ENCODE measurements around the gene APOL1. TPM values are rescaled to one million over a fixed set of nuclear protein-coding genes. Genes with fewer than 3 reads are reported as not detected.

The APOL1 gene
- polyA plus RNA-seq, 2 of the 4 experiments (the other 2 are of a cell fraction): 2.0 to 6.5 TPM

DNA sequence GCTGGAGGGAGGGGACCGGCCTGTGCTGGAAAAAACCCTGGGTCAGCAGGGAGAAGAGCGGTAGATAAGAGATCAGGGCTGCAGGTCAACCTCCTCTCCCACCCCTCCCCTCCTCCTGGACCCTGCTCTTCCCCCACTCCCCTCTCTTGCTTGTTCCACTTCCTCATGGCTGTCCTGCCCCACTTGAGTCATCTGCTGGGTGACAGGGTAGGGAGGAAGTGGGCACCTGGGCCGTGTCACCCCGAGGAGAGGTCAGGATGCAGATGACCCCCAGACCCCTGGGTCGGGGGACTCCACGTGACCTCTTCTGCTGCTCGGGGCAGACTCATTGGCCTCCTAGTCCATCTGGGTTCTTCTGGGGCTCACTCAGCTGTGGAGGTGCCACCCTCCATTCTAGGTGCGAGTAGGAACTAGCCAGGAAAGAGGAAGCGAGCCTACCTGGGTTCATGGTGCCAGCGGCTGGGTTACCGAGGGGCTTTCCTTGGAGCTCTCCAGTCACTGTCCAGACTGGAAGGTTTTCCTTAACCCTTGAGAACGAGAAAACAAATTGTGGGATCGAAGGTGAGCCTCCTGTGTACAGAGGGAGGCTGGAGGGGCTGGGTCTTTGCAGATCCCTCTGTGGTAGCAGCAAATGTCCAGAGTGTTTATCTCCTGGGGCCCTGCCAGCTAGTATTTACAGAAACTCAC lies 20.1 kb upstream of the APOL1 start:
- Histone ChIP-seq H3K9me3 (no peaks in the 10 kb centered on the region), H3K4me1 (peaks cover 5% of the 10 kb centered on the region), H3K4me2 (no peak overlapping the region), H3K27ac (no peak overlapping the region), H3K4me3 (no peak overlapping the region)
- 90% methylated on average over 7 of the region's 13 CpGs for WGBS (ENCODE audit: missing lambda C conversion rate)
- ChIA-PET POLR2A (no interaction called here), CTCF (interaction anchor here (0.9 to 1.2 kb wide), 2 partner anchors 11 to 12 kb away, joined by 3 read pairs; no protein-coding TSS in a partner anchor)
- DNase-seq (ENCODE audit: low read depth in 1 of 2, low spot score in 1 of 2): no peak
- ATAC-seq: no peak
- TF ChIP-seq GATA3 (IDR thresholded peaks at IDR 0.05; ENCODE audit: borderline replicate concordance) (no peak), ELK1 (IDR thresholded peaks at IDR 0.05; ENCODE audit: low read depth, low read length) (no peak), TFCP2L1 (CRISPR knock-in tag; IDR thresholded peaks at IDR 0.05) (no peak), RFX5 (IDR thresholded peaks at IDR 0.05) (no peak), ZSCAN20 (CRISPR knock-in tag; IDR thresholded peaks at IDR 0.05) (no peak), BCL3 (IDR thresholded peaks at IDR 0.05) (no peak), NPAS2 (CRISPR knock-in tag; IDR thresholded peaks at IDR 0.05; ENCODE audit: borderline replicate concordance) (no peak), TP53 (CRISPR knock-in tag; IDR thresholded peaks at IDR 0.05) (no peak)
- TF ChIP-seq, protein P1, sequence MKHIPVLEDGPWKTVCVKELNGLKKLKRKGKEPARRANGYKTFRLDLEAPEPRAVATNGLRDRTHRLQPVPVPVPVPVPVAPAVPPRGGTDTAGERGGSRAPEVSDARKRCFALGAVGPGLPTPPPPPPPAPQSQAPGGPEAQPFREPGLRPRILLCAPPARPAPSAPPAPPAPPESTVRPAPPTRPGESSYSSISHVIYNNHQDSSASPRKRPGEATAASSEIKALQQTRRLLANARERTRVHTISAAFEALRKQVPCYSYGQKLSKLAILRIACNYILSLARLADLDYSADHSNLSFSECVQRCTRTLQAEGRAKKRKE (CRISPR knock-in tag; IDR thresholded peaks at IDR 0.05; ENCODE audit: low read depth): no peak
- no peak for FAIRE-seq

DNA sequence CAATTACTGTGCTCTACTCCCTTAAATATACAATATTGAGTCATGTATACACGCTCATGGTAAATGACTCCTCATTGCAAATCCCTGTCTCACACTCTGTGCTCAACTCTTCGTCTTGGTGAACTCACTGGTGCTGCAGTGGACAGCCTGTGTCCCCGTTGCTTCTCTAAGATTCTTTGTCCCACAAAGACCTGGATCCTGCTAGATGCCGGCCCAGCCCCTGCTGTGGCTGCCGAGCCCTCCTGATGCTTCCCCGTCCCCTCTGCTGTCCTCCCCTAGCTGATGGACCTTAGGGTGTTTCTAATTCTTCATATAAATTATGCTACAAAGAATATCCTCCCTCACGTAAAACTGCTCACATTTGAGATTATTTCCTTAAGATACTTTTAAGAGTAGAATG lies 19.1 kb upstream of the APOL1 start:
- DNase-seq (ENCODE audit: low read depth in 1 of 2, low spot score in 1 of 2): no peak
- H3K4me2 ChIP-seq: no peak overlapping the region
- TF ChIP-seq EP300 (IDR thresholded peaks at IDR 0.05) (no peak), PHF8 (IDR thresholded peaks at IDR 0.05; ENCODE audit: borderline replicate concordance, low read depth) (no peak), KDM5A (IDR thresholded peaks at IDR 0.05) (no peak), HOXB13 (CRISPR knock-in tag; IDR thresholded peaks at IDR 0.05; ENCODE audit: low read depth) (no peak), ZNF302 (CRISPR knock-in tag; IDR thresholded peaks at IDR 0.05) (no peak), TFCP2L1 (CRISPR knock-in tag; IDR thresholded peaks at IDR 0.05) (no peak), HEYL (CRISPR knock-in tag; IDR thresholded peaks at IDR 0.05) (no peak), RAD21 (conservative IDR thresholded peaks at IDR 0.05 in 1 of 2, IDR thresholded peaks at IDR 0.05 in 1 of 2) (no peak), RARB (CRISPR knock-in tag; IDR thresholded peaks at IDR 0.05) (no peak)
- TF ChIP-seq, protein P2, sequence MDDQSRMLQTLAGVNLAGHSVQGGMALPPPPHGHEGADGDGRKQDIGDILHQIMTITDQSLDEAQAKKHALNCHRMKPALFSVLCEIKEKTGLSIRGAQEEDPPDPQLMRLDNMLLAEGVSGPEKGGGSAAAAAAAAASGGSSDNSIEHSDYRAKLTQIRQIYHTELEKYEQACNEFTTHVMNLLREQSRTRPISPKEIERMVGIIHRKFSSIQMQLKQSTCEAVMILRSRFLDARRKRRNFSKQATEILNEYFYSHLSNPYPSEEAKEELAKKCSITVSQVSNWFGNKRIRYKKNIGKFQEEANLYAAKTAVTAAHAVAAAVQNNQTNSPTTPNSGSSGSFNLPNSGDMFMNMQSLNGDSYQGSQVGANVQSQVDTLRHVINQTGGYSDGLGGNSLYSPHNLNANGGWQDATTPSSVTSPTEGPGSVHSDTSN (IDR thresholded peaks at IDR 0.05): no peak
- TF ChIP-seq, protein P3, sequence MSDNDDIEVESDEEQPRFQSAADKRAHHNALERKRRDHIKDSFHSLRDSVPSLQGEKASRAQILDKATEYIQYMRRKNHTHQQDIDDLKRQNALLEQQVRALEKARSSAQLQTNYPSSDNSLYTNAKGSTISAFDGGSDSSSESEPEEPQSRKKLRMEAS (IDR thresholded peaks at IDR 0.05): no peak
- TF ChIP-seq, protein P4, sequence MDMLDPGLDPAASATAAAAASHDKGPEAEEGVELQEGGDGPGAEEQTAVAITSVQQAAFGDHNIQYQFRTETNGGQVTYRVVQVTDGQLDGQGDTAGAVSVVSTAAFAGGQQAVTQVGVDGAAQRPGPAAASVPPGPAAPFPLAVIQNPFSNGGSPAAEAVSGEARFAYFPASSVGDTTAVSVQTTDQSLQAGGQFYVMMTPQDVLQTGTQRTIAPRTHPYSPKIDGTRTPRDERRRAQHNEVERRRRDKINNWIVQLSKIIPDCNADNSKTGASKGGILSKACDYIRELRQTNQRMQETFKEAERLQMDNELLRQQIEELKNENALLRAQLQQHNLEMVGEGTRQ (IDR thresholded peaks at IDR 0.05): no peak
- H3K27ac ChIP-seq: no peak overlapping the region
- no peak for ATAC-seq
- WGBS (ENCODE audit: missing lambda C conversion rate): 87% methylated on average over 7 of the region's 7 CpGs
- no peak overlapping the region for H3K4me3 ChIP-seq
- no peaks in the 10 kb centered on the region for H3K9me3 ChIP-seq
- FAIRE-seq: no peak
- ChIA-PET CTCF (interaction anchor here (1.2 to 1.8 kb wide), 2 partner anchors 11 kb away, joined by 3 to 4 read pairs; no protein-coding TSS in a partner anchor), POLR2A (no interaction called here)
- peaks cover 12% of the 10 kb centered on the region for H3K4me1 ChIP-seq
